GM21619 (cell line): ENCODE data around the gene SMAD3.

Source experiments
- ATAC-seq: cut with Tn5 transposase; IDR thresholded peaks from one replicate; pipeline ENCODE4 v1.9.1; 2021; ENCODE audit not compliant: unreplicated experiment

SMAD3 gene

GRCh38 chr15:67080118-67080899, 14.9 kb downstream of the SMAD3 start:
- ATAC-seq, result no peak

DNA sequence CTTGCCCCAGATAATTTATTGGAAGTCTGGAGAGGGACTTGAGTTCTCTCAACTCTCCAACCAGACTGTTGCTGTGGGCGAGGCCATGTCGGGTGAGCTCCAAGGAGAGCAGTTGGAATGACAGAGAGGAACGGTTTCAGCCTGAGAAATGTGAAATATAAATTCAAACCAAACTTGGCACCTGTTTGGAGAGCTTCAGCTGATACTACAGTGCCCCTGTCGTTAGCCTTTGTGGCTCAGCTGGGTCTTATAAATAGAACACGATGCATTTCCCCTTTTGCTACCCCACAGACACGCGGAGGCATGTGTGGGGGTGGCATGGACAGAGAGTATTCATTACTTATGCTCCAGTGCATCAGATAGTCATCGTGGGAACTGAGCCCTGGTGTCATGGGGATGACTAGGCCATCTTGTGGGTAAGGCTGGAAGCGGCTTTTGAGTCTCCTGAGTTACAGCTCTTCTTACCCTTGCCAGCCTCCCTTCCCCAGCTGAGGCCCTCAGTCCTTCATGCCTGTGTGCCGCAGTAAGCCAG, 15.6 kb downstream of the SMAD3 start:
- ATAC-seq, result peak; percentile 33

DNA sequence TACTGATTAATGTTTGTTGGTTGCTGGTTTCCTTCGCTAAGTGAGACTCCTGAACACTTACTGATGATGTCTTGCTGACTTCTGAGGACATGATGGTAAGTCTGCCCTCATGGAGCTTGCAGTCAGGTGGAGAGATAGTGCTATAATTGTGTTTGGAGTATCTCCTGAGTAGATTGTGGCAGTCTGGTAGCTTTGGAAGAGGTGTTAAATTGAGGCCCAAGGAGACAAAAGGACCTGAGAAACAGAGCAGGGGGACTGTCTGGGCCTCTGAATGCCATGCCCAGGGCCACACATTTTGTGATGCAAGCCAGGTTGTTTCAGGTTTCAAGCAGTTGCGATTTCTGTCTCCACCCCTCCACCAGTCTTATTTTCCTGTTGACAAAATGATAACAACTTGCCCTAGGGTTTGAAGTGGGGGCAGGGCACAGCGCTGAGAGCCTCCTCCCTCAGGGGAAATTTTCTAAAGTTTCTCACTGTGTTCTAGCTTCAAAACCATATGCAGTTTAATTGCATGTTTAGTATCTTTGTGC, 16.7 kb downstream of the SMAD3 start:
- no peak for ATAC-seq

GRCh38 chr15:67083135-67083762, 17.8 kb downstream of the SMAD3 start:
- no peak for ATAC-seq

DNA sequence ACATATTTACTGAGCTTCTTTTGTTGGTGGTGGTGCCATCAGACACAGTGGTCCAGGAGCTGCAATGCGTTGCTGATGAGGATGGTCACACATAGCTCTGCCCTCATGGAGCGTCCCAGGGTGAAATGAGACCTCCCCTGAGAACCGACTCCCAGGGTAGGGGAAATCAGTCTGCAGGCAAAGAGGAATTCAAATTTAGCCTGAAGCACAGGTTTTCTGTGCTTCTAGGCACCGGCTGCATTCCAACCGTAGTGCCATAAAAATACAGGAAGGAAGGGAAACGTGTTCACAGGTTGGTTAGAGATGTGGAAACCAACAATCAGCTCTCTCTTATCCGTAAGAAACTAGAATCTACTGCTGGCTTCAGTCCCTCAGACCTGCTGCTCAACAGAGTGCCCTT, 19.2 kb downstream of the SMAD3 start:
- ATAC-seq, result no peak

DNA sequence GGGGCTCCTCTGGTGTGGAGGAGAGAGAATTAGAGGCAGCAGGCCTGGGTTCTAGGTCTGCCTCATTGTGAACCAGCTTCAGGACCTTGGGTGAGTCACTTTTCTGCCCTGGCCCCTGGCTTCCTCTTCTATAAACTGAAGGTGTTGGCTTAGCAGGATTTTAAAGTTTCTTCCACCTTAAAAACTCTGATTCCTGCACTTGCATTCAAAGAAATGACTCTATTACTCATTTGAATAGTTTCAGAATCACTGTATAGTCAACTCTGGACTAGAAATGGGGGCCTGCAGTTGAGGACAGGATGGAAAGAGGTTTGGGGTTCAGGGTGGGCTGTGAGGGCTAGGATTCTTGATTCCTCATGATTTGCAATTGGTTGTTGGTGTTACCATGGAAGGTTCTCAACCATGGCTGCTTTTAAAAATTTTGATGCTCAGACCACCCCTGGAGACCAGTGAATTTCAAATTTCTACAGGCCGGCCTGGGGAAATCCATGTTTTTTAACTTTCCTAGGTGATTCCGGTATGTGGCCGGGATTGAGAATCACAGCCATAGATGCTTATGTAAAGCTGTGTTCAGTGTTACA, 19.9 kb downstream of the SMAD3 start:
- ATAC-seq, result no peak

DNA sequence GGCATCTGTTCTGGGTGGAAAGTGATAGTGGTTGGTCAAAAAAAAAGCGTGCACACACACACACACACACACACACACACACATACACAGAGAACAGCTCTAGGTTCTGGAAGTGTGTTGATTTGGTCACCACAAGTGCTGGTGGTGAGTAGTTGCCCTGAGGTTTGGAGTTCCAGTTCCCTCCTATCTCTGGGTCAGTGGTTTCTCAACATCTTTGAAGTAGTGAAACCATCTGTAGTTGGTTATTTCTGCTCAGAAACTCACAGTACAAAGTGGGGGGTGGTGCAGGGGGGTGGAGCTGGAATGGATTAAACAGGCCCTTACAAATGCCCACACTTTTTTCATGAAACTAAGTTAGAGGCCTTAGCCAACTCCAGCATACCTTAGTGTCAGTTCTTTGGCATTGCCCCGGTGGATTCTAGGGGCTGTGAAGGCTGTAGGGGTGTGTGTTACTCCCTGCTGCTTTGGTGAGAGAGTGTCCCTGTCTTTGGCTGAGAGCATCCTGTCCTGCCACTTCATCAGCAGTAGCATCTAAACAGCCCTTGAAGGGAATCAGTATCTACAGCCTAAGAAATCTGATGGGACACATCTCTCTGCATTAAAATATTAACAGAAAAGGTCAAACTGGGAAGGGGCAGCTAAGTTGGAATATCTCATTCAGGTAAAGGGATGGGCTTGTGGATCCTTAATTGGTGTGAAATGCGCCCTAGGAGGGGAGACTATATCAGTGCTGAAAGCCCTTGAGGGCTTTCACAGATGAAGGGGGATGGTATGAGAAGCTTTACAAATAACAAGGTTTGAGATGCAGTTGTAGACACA, 20.6 kb downstream of the SMAD3 start:
- ATAC-seq, result peak; percentile 36

- ATAC-seq, result no peak
Measured at GRCh38 chr15:67086637-67086914, 21.2 kb downstream of the SMAD3 start.

GRCh38 chr15:67087507-67088172, 22.2 kb downstream of the SMAD3 start:
- no peak for ATAC-seq

- ATAC-seq, result no peak
Measured at GRCh38 chr15:67089217-67090193, 24.1 kb downstream of the SMAD3 start.

- ATAC-seq, result no peak
Measured at GRCh38 chr15:67090297-67091070, 25.1 kb downstream of the SMAD3 start.

- peak; percentile 73 for ATAC-seq
Measured at GRCh38 chr15:67091071-67091979, 25.9 kb downstream of the SMAD3 start.

- no peak for ATAC-seq
Measured at GRCh38 chr15:67091980-67092677, 26.7 kb downstream of the SMAD3 start.

DNA sequence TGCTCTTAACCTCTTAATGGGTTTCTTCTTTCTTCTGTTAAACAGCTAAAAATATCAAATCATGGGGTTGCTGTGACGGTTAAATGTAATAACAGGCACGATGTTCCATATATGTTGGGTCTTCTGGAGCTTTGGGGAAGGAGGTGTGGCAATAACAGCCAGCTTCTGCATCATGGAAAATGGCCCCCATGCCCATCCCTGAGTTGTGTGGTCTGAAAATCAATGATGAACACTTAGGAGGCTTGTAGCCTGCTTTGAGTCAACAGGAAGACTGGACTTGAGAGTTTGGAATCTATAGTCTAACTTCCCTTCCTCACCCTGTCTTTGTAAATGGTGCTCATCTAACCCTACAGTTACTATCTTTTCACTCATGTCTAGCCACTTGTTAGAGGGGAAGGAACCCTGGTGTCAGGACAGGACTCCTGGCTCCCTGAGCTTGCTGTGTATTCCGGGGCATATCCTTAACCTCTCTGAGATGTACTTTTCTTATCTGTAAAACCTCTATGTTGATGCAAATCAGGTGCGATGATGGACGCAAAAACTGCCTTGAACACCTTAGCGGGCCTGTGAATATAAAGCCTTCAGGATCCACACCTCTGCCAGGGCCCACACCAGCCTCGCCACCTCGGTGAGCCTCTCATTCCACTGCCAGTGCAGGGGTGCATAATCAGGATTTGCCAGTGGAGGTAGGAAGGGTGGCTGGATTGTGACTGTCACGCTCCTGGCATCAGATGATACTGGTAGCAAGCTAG, 27.5 kb downstream of the SMAD3 start:
- no peak for ATAC-seq

DNA sequence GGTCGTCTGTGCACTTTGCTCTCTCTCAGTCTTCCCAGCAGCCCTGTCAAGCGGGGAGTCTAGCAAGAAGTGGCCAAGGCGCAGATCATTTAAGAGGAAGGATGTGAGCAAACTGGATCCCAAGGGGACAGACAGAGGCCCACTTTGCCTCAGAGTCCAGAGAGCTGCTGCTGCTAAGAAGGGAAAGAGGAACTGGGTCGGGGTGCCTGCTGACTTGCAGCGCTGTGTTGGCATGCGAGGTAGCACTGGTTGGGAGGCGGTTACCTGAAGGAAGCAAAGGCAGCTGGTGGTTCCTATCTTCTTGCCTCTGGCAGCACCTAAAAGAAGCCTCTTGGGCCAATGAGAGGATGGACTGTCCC, 28.1 kb downstream of the SMAD3 start:
- peak; percentile 37 for ATAC-seq

- no peak for ATAC-seq
Measured at GRCh38 chr15:67094001-67094826, 28.8 kb downstream of the SMAD3 start.
